Kidney glomerular epithelial cell (primary cell): ENCODE data around the gene MLEC.
A peak's percentile ranks its signal among the peaks of the same experiment; 100 is the strongest.

ENCODE experiments used
- DNase-seq: peaks from one replicate; lab custom pipeline; 2025; lab: John Stamatoyannopoulos, UW

Gene MLEC

GRCh38 chr12:120686690-120687577, at the start of gene MLEC:
TSS of gene MLEC (plus strand) at chr12:120687149. CDS start at chr12:120687297, 148 bp downstream.
- peak; percentile 98 for DNase-seq

- DNase-seq: no peak
Measured at GRCh38 chr12:120639771-120640721, 46.9 kb upstream of the MLEC start, which contains the start of gene CABP1. TSS of gene CABP1 (plus strand) at chr12:120640626. CDS start at chr12:120640686, 60 bp downstream.

- DNase-seq: no peak
Measured at GRCh38 chr12:120640861-120641833, 45.8 kb upstream of the MLEC start.

- DNase-seq: no peak
Measured at GRCh38 chr12:120642121-120642520, 44.8 kb upstream of the MLEC start.

- DNase-seq: no peak
Measured at GRCh38 chr12:120642826-120643225, 44.1 kb upstream of the MLEC start.

- DNase-seq: no peak
Measured at GRCh38 chr12:120643574-120643973, 43.4 kb upstream of the MLEC start.

GRCh38 chr12:120646044-120646443, 40.9 kb upstream of the MLEC start:
- no peak for DNase-seq

GRCh38 chr12:120647375-120647755, 39.6 kb upstream of the MLEC start:
- no peak for DNase-seq

GRCh38 chr12:120649442-120650232, 37.3 kb upstream of the MLEC start:
- DNase-seq: no peak

- no peak for DNase-seq
Measured at GRCh38 chr12:120650233-120650690, 36.7 kb upstream of the MLEC start.

GRCh38 chr12:120651821-120652220, 35.1 kb upstream of the MLEC start:
- no peak for DNase-seq

- no peak for DNase-seq
Measured at GRCh38 chr12:120652656-120653435, 34.1 kb upstream of the MLEC start.

- DNase-seq: no peak
Measured at GRCh38 chr12:120653611-120654010, 33.3 kb upstream of the MLEC start.

- no peak for DNase-seq
Measured at GRCh38 chr12:120654656-120655055, 32.3 kb upstream of the MLEC start.

GRCh38 chr12:120656008-120656407, 30.9 kb upstream of the MLEC start:
- no peak for DNase-seq

GRCh38 chr12:120658286-120659150, 28.4 kb upstream of the MLEC start:
- no peak for DNase-seq

GRCh38 chr12:120659151-120659525, 27.8 kb upstream of the MLEC start:
- no peak for DNase-seq

- no peak for DNase-seq
Measured at GRCh38 chr12:120661432-120661831, 25.5 kb upstream of the MLEC start.

- no peak for DNase-seq
Measured at GRCh38 chr12:120662879-120663278, 24.1 kb upstream of the MLEC start.
